Muscle of leg (tissue), 11 donors: Measurements from ENCODE around the gene ZNF580. TPM values are rescaled to one million over a fixed set of nuclear protein-coding genes. Genes with fewer than 3 reads are reported as not detected.

Experiments
- DNase-seq: peaks from one replicate; pipeline ENCODE4 v3.0.0; 2013
- H3K27ac ChIP-seq: one replicate; pipeline ENCODE4 v1.5.1; 2013; ENCODE audit warnings: mild to moderate bottlenecking, low read length, control low read depth
- H3K27me3 ChIP-seq: one replicate; pipeline ENCODE4 v1.6.1; 2013; ENCODE audit warnings: low read length; ENCODE audit not compliant: control insufficient read depth, insufficient read depth
- H3K36me3 ChIP-seq: one replicate; pipeline ENCODE4 v1.6.1; 2013; ENCODE audit warnings: low read length; ENCODE audit not compliant: control insufficient read depth, insufficient read depth
- H3K4me1 ChIP-seq: one replicate; pipeline ENCODE4 v1.6.1; 2013; ENCODE audit warnings: low read length; ENCODE audit not compliant: control insufficient read depth, insufficient read depth
- H3K4me3 ChIP-seq: one replicate; pipeline ENCODE4 v1.5.1; 2013; ENCODE audit warnings: low read length, control low read depth
- H3K9me3 ChIP-seq: replicated peaks from 2 replicates; pipeline ENCODE4 v1.6.1; 2013; ENCODE audit warnings: low read depth, low read length; ENCODE audit not compliant: control insufficient read depth
- WGBS: methylation state at CpG from one replicate; pipeline ENCODE4 v1.1.5; 2013; ENCODE audit warnings: missing lambda C conversion rate; ENCODE audit not compliant: insufficient coverage; 5-methylcytosine and 5-hydroxymethylcytosine counted together
- polyA plus RNA-seq, 8 donors: library from polyadenylated mRNA; unstranded; fragments of 120-200 nt; gene quantifications; one replicate each; pipeline versions ENCODE4 v1.2.1 to v1.2.3, GENCODE V29; 2013; ENCODE audit warnings: inconsistent platforms in 1 of 8, low replicate concordance in 1 of 8; ENCODE audit not compliant: insufficient read length in 8 of 8, insufficient read depth in 1 of 8
- total RNA-seq: library from RNA; stranded (reverse); fragments of 120-200 nt; gene quantifications from one replicate; pipeline ENCODE4 v1.2.4, GENCODE V29; 2013

The ZNF580 gene
- total and polyA plus RNA-seq, 9 donors = 5.6 to 28.5 (median 23.3) TPM

DNA sequence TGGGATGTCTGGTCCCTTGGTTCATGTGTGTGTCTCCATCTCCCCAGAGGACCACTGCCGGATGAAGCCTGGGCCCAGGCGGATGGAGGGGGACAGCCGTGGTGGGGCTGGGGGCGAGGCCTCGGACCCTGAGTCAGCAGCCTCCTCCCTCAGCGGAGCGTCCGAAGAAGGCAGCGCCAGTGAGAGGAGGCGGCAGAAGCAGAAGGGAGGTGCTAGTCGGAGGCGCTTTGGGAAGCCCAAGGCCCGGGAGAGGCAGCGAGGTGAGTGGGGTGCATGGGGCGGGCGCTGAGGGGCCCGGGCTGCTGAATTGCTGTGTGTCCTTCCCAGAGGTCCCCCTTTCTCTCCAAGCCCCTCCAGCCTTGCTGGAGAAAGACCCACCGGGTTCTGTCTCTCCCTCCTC lies 10.4 kb downstream of the ZNF580 start:
- DNase-seq = peak; percentile 27
- WGBS = 78% methylated on average over 9 of the region's 18 CpGs
- peaks cover 22% of the 10 kb centered on the region for H3K36me3 ChIP-seq
- H3K9me3 ChIP-seq = no peaks in the 10 kb centered on the region
- H3K4me1 ChIP-seq = peaks cover 34% of the 10 kb centered on the region
- no peak overlapping the region for H3K27ac ChIP-seq
- no peaks in the 10 kb centered on the region for H3K27me3 ChIP-seq
- no peak overlapping the region for H3K4me3 ChIP-seq

DNA sequence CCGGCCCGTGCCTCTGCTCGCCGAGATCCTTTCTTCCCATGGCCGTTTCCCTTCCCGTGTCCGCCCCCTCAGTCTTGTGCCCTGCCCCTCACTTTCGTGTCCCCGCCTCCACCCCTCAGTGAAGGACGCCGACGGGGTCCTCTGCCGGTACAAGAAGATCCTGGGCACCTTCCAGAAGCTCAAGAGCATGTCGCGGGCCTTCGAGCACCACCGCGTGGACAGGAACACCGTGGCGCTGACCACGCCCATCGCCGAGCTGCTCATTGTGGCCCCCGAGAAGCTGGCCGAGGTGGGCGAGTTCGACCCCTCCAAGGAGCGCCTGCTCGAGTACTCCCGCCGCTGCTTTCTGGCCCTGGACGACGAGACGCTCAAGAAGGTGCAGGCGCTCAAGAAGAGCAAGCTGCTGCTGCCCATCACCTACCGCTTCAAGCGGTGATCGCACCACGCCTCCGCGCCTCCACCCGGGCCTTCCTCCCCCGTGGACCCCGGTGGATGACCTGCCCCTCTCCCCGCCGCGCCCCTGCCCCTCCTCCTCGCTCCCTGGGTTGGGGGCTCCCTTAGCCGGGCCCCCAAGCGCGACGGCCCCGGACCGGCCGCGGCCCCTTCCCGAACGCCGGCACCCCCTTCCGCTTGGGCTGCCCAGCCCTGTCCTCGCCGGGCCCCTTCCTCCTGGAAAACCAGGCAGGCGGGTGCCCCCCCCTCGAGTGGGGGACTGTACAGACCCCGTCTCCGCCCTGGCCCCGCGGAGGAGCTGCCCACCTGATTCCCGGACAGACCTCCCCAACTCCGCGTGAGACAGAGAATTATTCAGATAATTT lies 11.7 kb downstream of the ZNF580 start:
- DNase-seq = peak; percentile 56
- no peaks in the 10 kb centered on the region for H3K9me3 ChIP-seq
- no peaks in the 10 kb centered on the region for H3K27me3 ChIP-seq
- peaks cover 27% of the 10 kb centered on the region for H3K36me3 ChIP-seq
- peaks cover 40% of the 10 kb centered on the region for H3K4me1 ChIP-seq
- WGBS = 52% methylated on average over 61 of the region's 71 CpGs
- H3K4me3 ChIP-seq = no peak overlapping the region
- peak overlapping the region; percentile 100 for H3K27ac ChIP-seq

GRCh38 chr19:55653651-55654322 lies 13.0 kb downstream of the ZNF580 start:
- H3K4me1 ChIP-seq = peaks cover 38% of the 10 kb centered on the region
- peaks cover 32% of the 10 kb centered on the region for H3K36me3 ChIP-seq
- WGBS = under 1% methylated on average over 55 of the region's 57 CpGs
- peak; percentile 100 for DNase-seq
- peak overlapping the region; percentile 96 for H3K4me3 ChIP-seq
- H3K27me3 ChIP-seq = no peaks in the 10 kb centered on the region
- H3K27ac ChIP-seq = peak overlapping the region; percentile 100
- no peaks in the 10 kb centered on the region for H3K9me3 ChIP-seq

DNA sequence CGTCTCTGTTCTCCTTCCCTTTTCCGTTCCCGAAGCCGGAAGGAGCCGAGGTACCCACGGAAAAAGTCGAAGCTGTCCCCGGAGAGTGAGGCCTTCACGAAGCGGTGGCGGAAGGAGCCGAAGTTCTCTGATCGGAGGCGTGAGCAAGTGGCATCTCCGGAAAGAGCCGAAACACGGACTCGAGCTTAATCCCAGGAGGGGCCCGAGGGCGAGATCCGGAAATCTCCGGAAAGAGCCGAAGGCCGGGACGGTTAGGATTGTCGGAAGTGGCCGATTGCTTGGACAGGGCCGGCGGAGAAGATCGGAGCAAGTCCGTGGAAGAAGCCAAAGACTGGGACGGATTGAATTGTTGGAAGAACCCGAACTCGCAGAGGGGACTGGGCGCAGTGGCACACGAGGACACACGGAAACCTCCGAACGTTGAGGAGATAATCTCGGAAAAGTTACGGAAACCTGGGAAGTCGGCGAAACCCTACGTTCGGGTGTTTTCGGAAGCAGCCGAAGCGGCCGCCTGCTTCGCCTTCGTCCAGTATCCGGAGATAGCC lies 13.6 kb downstream of the ZNF580 start:
- Histone ChIP-seq H3K4me3 (peak overlapping the region; percentile 96), H3K36me3 (peaks cover 39% of the 10 kb centered on the region), H3K9me3 (no peaks in the 10 kb centered on the region), H3K27ac (peak overlapping the region; percentile 100), H3K27me3 (no peaks in the 10 kb centered on the region), H3K4me1 (peaks cover 33% of the 10 kb centered on the region)
- under 1% methylated on average over 43 of the region's 52 CpGs for WGBS
- DNase-seq = peak; percentile 100

DNA sequence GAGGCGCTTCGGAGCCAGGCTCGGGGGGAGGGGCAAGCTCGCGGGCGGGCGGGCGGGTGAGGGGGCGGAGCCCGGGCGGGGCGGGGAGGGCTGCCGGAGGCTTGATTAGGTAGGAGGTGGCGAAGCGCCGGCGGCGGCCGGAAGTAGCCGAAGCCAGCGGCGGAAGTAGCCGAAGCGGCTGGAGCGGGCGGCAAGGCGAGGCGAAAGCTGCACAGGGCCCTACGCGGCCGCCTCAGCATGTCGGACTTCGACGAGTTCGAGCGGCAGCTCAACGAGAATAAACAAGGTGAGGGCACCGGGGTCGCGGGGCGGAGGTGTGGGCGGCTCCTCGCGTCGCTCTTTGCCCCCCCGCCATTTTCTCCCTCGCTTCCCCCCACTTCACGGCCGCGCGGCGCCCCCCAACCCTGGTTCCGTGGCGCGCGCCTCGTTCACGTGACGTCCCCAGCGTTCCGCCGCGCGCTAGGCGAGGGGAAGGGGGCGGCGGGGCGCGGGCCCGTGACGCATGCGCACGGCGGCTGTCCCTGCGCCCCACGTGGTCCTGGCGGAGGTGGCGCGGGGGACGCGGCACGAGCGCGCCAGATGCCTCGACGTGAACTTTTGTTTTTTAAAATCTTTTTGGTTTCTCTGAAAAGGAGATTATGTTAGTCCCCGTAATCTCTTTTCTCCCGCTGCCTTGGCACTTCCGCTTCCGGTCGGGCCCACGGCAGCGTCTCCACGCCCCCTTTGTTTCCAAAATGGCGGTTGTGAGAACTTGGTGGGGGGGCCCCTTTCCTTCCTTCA lies 14.3 kb downstream of the ZNF580 start, which contains the start of gene U2AF2:
TSS of gene U2AF2 (plus strand) at position 168 of the 780 bp plus-strand sequence. CDS start at position 238, 70 bp downstream.
- Histone ChIP-seq H3K27me3 (no peaks in the 10 kb centered on the region), H3K4me3 (peak within 1 kb of the TSS; percentile 96), H3K9me3 (no peaks in the 10 kb centered on the region), H3K27ac (peak within 1 kb of the TSS; percentile 100), H3K36me3 (peaks cover 43% of the 10 kb centered on the region), H3K4me1 (peaks cover 28% of the 10 kb centered on the region)
- WGBS = 1% methylated on average over 70 of the region's 95 CpGs
- DNase-seq = peak; percentile 98

- Histone ChIP-seq H3K4me3 (peak overlapping the region; percentile 96), H3K27ac (peak overlapping the region; percentile 100), H3K4me1 (peaks cover 28% of the 10 kb centered on the region), H3K9me3 (no peaks in the 10 kb centered on the region), H3K27me3 (no peaks in the 10 kb centered on the region), H3K36me3 (peaks cover 43% of the 10 kb centered on the region)
- 0% methylated on average over 12 of the region's 19 CpGs for WGBS
- no peak for DNase-seq
Observed at GRCh38 chr19:55655648-55656040, 14.8 kb downstream of the ZNF580 start.

DNA sequence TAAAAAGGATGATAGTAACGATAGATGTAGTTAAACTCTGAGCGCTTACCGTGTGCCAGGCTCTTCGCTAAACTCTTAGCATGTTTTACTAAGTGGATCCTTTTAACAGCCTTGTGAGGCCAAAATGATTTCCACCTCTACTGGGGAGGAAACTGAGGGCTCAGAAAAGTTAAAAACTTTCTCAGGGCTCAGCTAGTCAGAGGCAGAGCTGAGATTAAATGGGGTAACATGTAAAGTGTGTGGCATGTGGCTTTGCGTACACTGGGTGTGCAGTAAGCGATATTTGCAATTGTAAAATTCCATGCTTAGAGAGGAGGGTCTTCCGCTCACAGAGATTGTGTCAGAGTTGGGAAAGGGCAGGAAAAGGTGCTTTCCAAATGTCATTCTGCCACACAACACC lies 15.8 kb downstream of the ZNF580 start:
- no peak for DNase-seq
- no peaks in the 10 kb centered on the region for H3K9me3 ChIP-seq
- peaks cover 47% of the 10 kb centered on the region for H3K36me3 ChIP-seq
- no peaks in the 10 kb centered on the region for H3K27me3 ChIP-seq
- H3K4me1 ChIP-seq = peaks cover 28% of the 10 kb centered on the region
- peak overlapping the region; percentile 96 for H3K4me3 ChIP-seq
- 63% methylated on average over 4 of the region's 7 CpGs for WGBS
- no peak overlapping the region for H3K27ac ChIP-seq

- DNase-seq = peak; percentile 30
- Histone ChIP-seq H3K27me3 (no peaks in the 10 kb centered on the region), H3K9me3 (no peaks in the 10 kb centered on the region), H3K36me3 (peaks cover 49% of the 10 kb centered on the region), H3K4me1 (peaks cover 28% of the 10 kb centered on the region), H3K4me3 (no peak overlapping the region), H3K27ac (no peak overlapping the region)
- WGBS = 58% methylated on average over 11 of the region's 18 CpGs
Observed at GRCh38 chr19:55656988-55657747, 16.4 kb downstream of the ZNF580 start.

DNA sequence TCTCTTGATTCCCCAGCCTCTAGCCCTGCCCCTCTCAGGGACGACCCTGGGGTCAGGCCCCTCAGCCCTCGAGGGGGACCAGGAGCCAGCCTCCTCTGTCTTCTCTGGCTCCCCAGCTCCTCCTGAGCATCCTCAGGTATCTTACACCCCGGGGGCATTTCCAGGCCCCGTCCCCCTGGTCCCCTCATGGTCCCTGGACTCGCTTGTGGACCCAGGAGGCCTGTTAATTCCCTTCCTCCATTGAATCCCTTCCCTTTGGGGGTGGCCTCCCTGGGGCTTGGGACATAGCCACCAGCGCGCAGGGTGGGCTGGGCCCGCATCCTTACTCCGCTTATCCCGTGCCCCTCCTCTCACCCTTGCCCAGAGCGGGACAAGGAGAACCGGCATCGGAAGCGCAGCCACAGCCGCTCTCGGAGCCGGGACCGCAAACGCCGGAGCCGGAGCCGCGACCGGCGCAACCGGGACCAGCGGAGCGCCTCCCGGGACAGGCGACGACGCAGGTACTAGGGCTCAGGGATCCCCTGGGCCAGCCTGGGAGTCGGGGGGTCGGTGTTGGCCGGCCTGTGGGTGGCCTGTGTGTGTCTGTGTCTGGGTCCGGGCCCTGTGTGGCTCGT lies 18.2 kb downstream of the ZNF580 start:
- peaks cover 25% of the 10 kb centered on the region for H3K4me1 ChIP-seq
- no peaks in the 10 kb centered on the region for H3K9me3 ChIP-seq
- H3K27ac ChIP-seq = no peak overlapping the region
- no peak overlapping the region for H3K4me3 ChIP-seq
- no peak for DNase-seq
- peaks cover 61% of the 10 kb centered on the region for H3K36me3 ChIP-seq
- WGBS = 86% methylated on average over 37 of the region's 37 CpGs
- H3K27me3 ChIP-seq = no peaks in the 10 kb centered on the region
